ENCODE measurements around the gene NRIP2. TPM values are rescaled to one million over a fixed set of nuclear protein-coding genes. Genes with fewer than 3 reads are reported as not detected.

The NRIP2 gene
- total RNA-seq, 4 donors from 2014 or later: 2.4 to 10.5 (median 7.0) TPM

GRCh38 chr12:2844786-2845185 lies 10.0 kb upstream of the NRIP2 start:
- intact Hi-C loops (cut with DNase I; ENCODE audit: low total_unique reads): no loop called here
- Histone ChIP-seq H3K27ac (peak overlapping the region in 1 of 2 donors; percentile 25), H3K4me3 (no peak overlapping the region)

GRCh38 chr12:2842948-2843347 lies 8.1 kb upstream of the NRIP2 start:
- Histone ChIP-seq H3K27me3 (no peaks in the 10 kb centered on the region), H3K9me3 (no peaks in the 10 kb centered on the region), H3K27ac (no peak overlapping the region), H3K36me3 (no peaks in the 10 kb centered on the region), H3K4me1 (no peaks in the 10 kb centered on the region), H3K4me3 (no peak overlapping the region)
- intact Hi-C loops (cut with DNase I; ENCODE audit: low total_unique reads): no loop called here
- DNase-seq: no peak
- TF ChIP-seq POLR2A (IDR thresholded peaks at IDR 0.05) (no peak), CTCF (IDR thresholded peaks at IDR 0.05) (no peak)

More at GRCh38 chr12:2844786-2845185, 10.0 kb upstream of the NRIP2 start:
- Histone ChIP-seq H3K27me3 (no peaks in the 10 kb centered on the region), H3K4me1 (no peaks in the 10 kb centered on the region), H3K9me3 (no peaks in the 10 kb centered on the region), H3K36me3 (no peaks in the 10 kb centered on the region)
- TF ChIP-seq CTCF (IDR thresholded peaks at IDR 0.05) (no peak), POLR2A (IDR thresholded peaks at IDR 0.05) (no peak)
- DNase-seq: no peak

- no peaks in the 10 kb centered on the region for H3K9me3 ChIP-seq
- H3K4me1 ChIP-seq: no peaks in the 10 kb centered on the region
- no peak for TF ChIP-seq POLR2A (IDR thresholded peaks at IDR 0.05)
- no peak for TF ChIP-seq CTCF (IDR thresholded peaks at IDR 0.05)
- no peaks in the 10 kb centered on the region for H3K36me3 ChIP-seq
- H3K27me3 ChIP-seq: no peaks in the 10 kb centered on the region
- intact Hi-C loops (cut with DNase I; ENCODE audit: low total_unique reads): no loop called here
- H3K27ac ChIP-seq: no peak overlapping the region
- DNase-seq: no peak
- no peak overlapping the region for H3K4me3 ChIP-seq
Measured at GRCh38 chr12:2841056-2841650, 6.3 kb upstream of the NRIP2 start.

- H3K27me3 ChIP-seq: no peaks in the 10 kb centered on the region
- TF ChIP-seq CTCF (IDR thresholded peaks at IDR 0.05) (no peak), POLR2A (IDR thresholded peaks at IDR 0.05) (no peak)
- H3K9me3 ChIP-seq: no peaks in the 10 kb centered on the region
- intact Hi-C loops (cut with DNase I; ENCODE audit: low total_unique reads): no loop called here
- H3K4me1 ChIP-seq: peaks cover 0 to 8% of the 10 kb centered on the region in 2 donors
- no peak for DNase-seq
- no peak overlapping the region for H3K4me3 ChIP-seq
- H3K36me3 ChIP-seq: no peaks in the 10 kb centered on the region
- no peak overlapping the region for H3K27ac ChIP-seq
Measured at GRCh38 chr12:2836574-2836973, 1.7 kb upstream of the NRIP2 start.

- TF ChIP-seq POLR2A (IDR thresholded peaks at IDR 0.05) (no peak), CTCF (IDR thresholded peaks at IDR 0.05) (no peak)
Measured at GRCh38 chr12:2835691-2836403, 1.0 kb upstream of the NRIP2 start.

More at GRCh38 chr12:2835691-2836403, 1.0 kb upstream of the NRIP2 start:
- no peaks in the 10 kb centered on the region for H3K36me3 ChIP-seq
- no peak overlapping the region for H3K27ac ChIP-seq
- H3K4me3 ChIP-seq: no peak overlapping the region
- intact Hi-C loops (cut with DNase I; ENCODE audit: low total_unique reads): no loop called here
- no peak for DNase-seq
- H3K4me1 ChIP-seq: peaks cover 0 to 8% of the 10 kb centered on the region in 2 donors
- no peaks in the 10 kb centered on the region for H3K9me3 ChIP-seq
- no peaks in the 10 kb centered on the region for H3K27me3 ChIP-seq
